GM21723 (cell line): ENCODE measurements around the gene PILRB.

Source experiments
- ATAC-seq: cut with Tn5 transposase; IDR thresholded peaks from one replicate; pipeline ENCODE4 v1.9.1; 2021; ENCODE audit warnings: mild to moderate bottlenecking, moderate library complexity; ENCODE audit not compliant: unreplicated experiment

PILRB gene

DNA sequence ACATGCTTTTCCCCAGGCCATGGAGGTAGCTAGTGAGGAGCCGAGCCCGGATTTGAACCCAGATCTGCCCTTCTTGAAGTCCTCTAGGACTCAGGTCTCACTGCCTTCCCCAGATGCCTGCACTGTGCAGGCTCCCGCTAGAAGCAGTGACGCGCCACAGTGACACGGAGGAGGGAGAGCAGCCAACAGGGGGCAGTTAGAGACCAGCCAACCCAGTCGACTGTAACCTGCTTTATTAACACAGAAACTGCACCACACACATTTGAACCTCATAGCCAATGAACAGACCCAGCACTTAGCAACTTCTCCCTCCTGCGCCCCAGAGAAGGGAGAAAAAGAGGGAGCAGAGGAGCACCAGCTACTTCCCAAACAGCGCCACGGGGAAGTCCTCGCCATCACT lies 42.7 kb downstream of the PILRB start:
- no peak for ATAC-seq

DNA sequence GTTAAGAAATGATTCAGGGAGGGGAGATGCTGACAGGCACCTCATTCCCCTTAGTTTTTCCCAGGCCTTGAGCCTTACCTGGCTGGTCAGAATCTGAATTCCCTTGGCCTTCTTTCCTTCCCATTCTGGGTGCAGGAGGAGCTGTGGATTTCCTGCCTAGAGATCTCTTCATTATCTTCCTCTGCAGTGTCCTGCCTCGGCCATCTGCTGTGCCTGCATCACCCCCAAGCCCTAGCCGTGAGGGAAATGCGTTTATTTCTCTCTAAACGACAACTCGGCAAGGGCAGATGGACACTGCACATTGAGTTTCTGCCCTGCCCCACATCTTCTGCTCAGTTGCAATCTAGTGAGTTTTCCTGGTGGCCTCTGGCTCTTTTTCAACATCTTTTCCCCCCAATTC lies 43.9 kb downstream of the PILRB start:
- no peak for ATAC-seq

DNA sequence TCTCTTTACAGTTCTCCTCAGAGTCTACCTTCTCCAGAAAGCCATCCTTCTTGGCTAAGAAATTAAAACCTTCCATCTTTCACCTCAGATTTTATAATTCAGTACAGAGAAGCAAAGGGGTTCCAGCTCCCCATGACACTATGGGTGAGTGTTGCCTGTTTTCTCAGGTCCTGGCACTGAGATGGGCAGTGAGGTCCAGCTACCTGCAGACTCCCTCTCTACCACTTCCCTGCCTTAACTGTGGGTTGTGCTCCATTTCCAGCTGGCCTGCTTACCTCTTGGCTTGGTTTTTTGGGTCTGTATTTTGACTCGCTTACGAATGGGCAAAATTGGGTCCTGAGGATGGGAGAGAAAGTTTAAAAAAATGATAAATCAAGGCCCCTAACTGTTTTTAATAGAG lies 44.3 kb downstream of the PILRB start:
- ATAC-seq: no peak

DNA sequence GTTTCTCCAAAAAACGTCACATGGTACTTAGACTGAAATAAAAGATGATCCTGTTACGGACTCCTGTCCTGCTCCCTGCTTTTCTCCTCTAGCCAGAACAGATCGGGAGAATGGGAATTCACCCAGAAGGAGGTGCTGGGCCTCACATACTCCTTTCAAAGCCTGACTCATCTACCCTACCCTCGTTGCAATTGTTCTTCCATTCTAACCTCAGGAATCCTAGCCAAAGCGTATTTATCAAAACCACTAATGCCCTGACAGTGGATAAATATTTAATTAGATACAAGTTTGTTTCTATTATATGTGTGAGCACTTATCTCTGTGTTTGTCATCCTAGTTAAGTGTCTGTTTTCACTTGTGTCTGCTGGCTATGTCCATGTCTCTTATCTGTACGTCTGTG lies 48.9 kb downstream of the PILRB start:
- no peak for ATAC-seq

DNA sequence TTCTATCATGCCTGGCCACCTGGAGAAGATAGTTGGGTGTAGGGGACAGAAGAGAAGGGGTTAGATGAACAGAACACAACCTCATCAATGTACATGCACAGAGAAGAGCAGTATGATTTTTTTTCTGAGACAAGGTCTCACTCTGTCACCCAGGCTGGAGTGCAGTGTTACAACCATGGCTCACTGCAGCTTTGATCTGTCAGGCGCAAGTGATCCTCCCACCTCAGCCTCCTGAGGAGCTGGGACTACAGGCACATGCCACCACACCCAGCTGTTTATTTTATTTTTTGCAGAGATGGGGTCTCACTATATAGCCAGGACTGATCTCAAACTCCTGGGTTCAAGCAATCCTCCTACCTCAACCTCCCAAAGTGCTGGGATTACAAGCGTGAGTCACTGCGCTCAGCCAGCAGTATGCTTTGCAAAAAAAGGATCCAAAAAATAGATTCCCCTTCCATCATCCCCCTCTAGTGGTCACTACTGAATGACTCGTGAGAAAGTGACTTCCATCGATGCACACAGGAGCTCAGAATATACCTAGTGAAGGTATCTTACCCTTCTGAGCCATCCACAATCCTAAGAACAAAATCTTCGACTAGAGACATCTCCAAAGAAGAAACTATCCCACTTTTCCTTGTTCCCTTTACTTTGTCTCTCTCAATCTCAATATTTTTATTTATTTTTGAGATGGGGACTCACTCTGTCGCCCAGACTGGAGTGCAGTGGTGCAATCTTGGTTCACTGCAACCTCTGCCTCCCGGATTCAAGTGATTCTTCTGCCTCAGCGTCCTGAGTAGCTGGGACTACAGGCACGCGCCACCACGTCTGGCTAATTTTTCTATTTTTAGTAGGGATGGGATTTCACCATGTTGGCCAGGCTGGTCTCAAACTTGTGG lies 49.6 kb downstream of the PILRB start:
- peak; percentile 78 for ATAC-seq

DNA sequence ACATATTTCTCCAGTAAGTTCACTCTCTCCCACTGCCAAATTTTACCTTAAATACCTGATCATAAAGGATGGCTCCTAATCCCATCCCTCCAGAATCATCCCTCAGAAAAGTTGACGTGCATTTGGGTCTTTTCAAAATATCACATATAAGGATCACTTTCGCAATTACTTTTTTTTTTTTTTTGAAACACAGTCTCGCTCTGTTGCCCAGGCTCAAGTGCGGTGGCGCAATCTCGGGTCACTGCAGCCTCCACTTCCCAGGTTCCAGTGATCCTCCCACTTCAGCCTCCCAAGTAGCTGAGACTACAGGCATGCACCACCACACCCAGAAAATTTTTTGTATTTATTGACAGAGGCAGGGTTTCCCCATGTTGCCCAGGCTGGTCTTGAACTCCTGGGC lies 53.2 kb downstream of the PILRB start:
- no peak for ATAC-seq

DNA sequence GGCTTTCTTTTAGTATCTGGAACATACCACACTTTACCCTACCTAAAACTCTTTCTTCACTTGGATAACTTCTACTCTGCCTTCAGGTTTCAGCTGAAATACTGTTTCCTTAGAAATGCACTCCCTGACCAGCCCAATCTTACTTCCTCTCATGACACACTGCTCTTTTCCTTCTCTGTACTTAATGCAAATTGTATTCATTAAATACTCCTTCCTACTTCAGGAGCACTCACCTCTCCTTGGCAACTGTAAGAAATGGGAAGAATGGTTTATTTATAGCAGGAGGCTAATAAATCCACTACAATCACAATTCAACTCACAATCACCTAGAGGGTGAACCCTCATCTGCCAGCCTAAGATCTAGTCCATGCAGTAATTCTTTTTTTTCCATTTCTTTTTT lies 55.4 kb downstream of the PILRB start:
- ATAC-seq: no peak

DNA sequence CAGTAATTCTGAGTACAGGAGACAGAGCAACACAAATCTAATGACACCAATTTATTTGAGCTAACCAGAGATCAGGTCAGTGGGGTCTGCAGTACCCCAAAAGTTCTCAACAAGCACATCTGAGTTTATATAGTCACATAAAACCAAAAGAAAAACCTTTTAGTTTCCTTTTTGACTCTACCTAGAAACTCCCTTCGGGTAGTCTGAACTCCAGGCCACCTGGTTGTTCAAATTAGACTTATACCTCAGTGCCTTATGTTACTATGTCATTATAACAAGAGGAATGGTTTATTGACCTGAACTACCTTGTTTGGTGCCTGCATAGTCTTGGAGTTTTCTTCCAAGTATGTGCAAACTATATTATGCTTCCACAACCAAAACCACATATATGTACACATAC lies 56.0 kb downstream of the PILRB start:
- ATAC-seq: no peak

DNA sequence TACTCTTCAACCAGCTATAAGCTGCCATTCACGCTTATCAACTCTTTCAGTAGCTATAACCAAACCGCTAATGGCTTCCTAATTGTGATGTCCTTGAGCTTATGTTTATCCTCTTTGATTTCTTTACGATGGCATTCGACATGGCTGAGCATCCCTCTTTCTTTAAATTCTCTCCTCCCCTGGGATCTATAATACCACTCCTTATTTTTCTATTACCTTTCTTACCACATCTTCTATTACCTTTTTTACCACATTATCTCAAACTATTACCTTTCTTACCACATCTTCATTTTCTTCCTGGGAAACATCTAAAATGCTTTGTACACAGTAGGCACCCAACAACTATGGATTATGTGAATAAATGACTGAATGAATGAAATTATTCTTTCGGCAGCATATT lies 57.5 kb downstream of the PILRB start:
- no peak for ATAC-seq
